HEK293 (cell line): ENCODE data around the gene NPHP4.

Experiments
- CTCF ChIA-PET: fragments of 350-600 bp; formaldehyde crosslinking; extraction: SDS; loops from one replicate; lab custom pipeline; 2021; ENCODE audit warnings: antibody characterized with exemption; lab: Yijun Ruan, JAX
- POLR2A ChIA-PET: fragments of 300-600 bp; formaldehyde crosslinking; extraction: SDS; loops from one replicate; lab custom pipeline; 2020; ENCODE audit warnings: antibody characterized with exemption, inconsistent platforms; lab: Yijun Ruan, JAX
- H3K27ac ChIP-seq: fragments of 200-500 bp; sonication (Bioruptor generic); 2 replicates; pipeline ENCODE4 v1.5.1; 2014; ENCODE audit warnings: low read depth, low read length, control low read depth, inconsistent platforms; ENCODE audit errors: extremely low read depth
- H3K36me3 ChIP-seq, 2 experiments: fragments of 200-500 bp in 1 of 2; sonication (Bioruptor generic) in 1 of 2; 1 replicate in 1 of 2; 2 replicates in 1 of 2; pipeline ENCODE4 v1.5.1; 2014 to 2017; ENCODE audit warnings: inconsistent platforms in 2 of 2, low read length in 2 of 2; ENCODE audit not compliant: control insufficient read depth in 2 of 2, insufficient read depth in 1 of 2
- H3K4me1 ChIP-seq: fragments of 200-500 bp; sonication (Bioruptor generic); 2 replicates; pipeline ENCODE4 v1.5.1; 2014; ENCODE audit warnings: mild to moderate bottlenecking, low read length, inconsistent platforms; ENCODE audit not compliant: control insufficient read depth, insufficient read depth
- H3K4me3 ChIP-seq: 2 replicates; pipeline ENCODE4 v1.5.1; 2011; ENCODE audit warnings: low read depth, mild to moderate bottlenecking, control low read depth, low read length, moderate library complexity
- H3K9me3 ChIP-seq: fragments of 200-500 bp; sonication (Bioruptor generic); 2 replicates; pipeline ENCODE4 v1.5.1; 2014; ENCODE audit warnings: low read depth, low read length, inconsistent platforms; ENCODE audit not compliant: control insufficient read depth, insufficient read depth
- GFI1B ChIP-seq: fragments of 450-650 bp; formaldehyde crosslinking; IDR thresholded peaks from 2 replicates; pipeline ENCODE4 v1.5.1; 2016; ENCODE audit warnings: missing biosample characterization, missing genetic modification characterization
- GLI4 ChIP-seq: fragments of 450-650 bp; formaldehyde crosslinking; IDR thresholded peaks from 2 replicates; pipeline ENCODE4 v1.5.1; 2016; ENCODE audit warnings: missing biosample characterization, missing genetic modification characterization
- GLIS1 ChIP-seq: fragments of 450-650 bp; formaldehyde crosslinking; IDR thresholded peaks from 2 replicates; pipeline ENCODE4 v1.5.1; 2016; ENCODE audit warnings: missing biosample characterization, missing genetic modification characterization
- GLIS2 ChIP-seq: fragments of 450-650 bp; formaldehyde crosslinking; IDR thresholded peaks from 2 replicates; pipeline ENCODE4 v1.5.1; 2016; ENCODE audit warnings: missing biosample characterization, missing genetic modification characterization
- KLF1 ChIP-seq: fragments of 450-650 bp; formaldehyde crosslinking; IDR thresholded peaks from 2 replicates; pipeline ENCODE4 v1.5.1; 2016; ENCODE audit warnings: missing biosample characterization, missing genetic modification characterization
- MZF1 ChIP-seq: fragments of 450-650 bp; formaldehyde crosslinking; IDR thresholded peaks from 2 replicates; pipeline ENCODE4 v1.5.1; 2017; ENCODE audit warnings: missing biosample characterization, missing genetic modification characterization, borderline replicate concordance
- OVOL3 ChIP-seq: fragments of 450-650 bp; formaldehyde crosslinking; IDR thresholded peaks from 2 replicates; pipeline ENCODE4 v1.5.1; 2016; ENCODE audit warnings: missing biosample characterization, missing genetic modification characterization
- PRDM10 ChIP-seq: fragments of 450-650 bp; formaldehyde crosslinking; IDR thresholded peaks from 2 replicates; pipeline ENCODE4 v1.5.1; 2016; ENCODE audit warnings: missing biosample characterization, missing genetic modification characterization
- SP7 ChIP-seq: fragments of 450-650 bp; formaldehyde crosslinking; IDR thresholded peaks from 2 replicates; pipeline ENCODE4 v1.5.1; 2016; ENCODE audit warnings: missing biosample characterization, missing genetic modification characterization
- TRIM28 ChIP-seq: IDR thresholded peaks from 2 replicates; pipeline ENCODE4 v1.6.1; 2011; ENCODE audit warnings: low read length, control low read depth, borderline replicate concordance
- ZBTB20 ChIP-seq: fragments of 450-650 bp; formaldehyde crosslinking; IDR thresholded peaks from 2 replicates; pipeline ENCODE4 v1.5.1; 2016; ENCODE audit warnings: missing biosample characterization, missing genetic modification characterization
- ZBTB8A ChIP-seq: fragments of 450-650 bp; formaldehyde crosslinking; IDR thresholded peaks from 2 replicates; pipeline ENCODE4 v1.5.1; 2016; ENCODE audit warnings: missing biosample characterization, missing genetic modification characterization
- ZFP3 ChIP-seq: fragments of 450-650 bp; formaldehyde crosslinking; IDR thresholded peaks from 2 replicates; pipeline ENCODE4 v1.5.1; 2016; ENCODE audit warnings: low read depth, missing biosample characterization, missing genetic modification characterization
- ZFP37 ChIP-seq: fragments of 450-650 bp; formaldehyde crosslinking; IDR thresholded peaks from 2 replicates; pipeline ENCODE4 v1.5.1; 2016; ENCODE audit warnings: missing biosample characterization, missing genetic modification characterization
- ZFP41 ChIP-seq: fragments of 450-650 bp; formaldehyde crosslinking; IDR thresholded peaks from 2 replicates; pipeline ENCODE4 v1.5.1; 2016; ENCODE audit warnings: missing biosample characterization, missing genetic modification characterization, borderline replicate concordance
- ZIC2 ChIP-seq: fragments of 450-650 bp; formaldehyde crosslinking; IDR thresholded peaks from 2 replicates; pipeline ENCODE4 v1.5.1; 2016; ENCODE audit warnings: missing biosample characterization, missing genetic modification characterization
- ZNF112 ChIP-seq: fragments of 450-650 bp; formaldehyde crosslinking; IDR thresholded peaks from 2 replicates; pipeline ENCODE4 v1.5.0; 2017; ENCODE audit warnings: missing biosample characterization, missing genetic modification characterization
- ZNF184 ChIP-seq: fragments of 450-650 bp; IDR thresholded peaks from 2 replicates; pipeline ENCODE4 v1.5.1; 2018; ENCODE audit warnings: missing biosample characterization, mild to moderate bottlenecking, missing genetic modification characterization
- ZNF211 ChIP-seq: fragments of 450-650 bp; formaldehyde crosslinking; IDR thresholded peaks from 2 replicates; pipeline ENCODE4 v1.5.1; 2016; ENCODE audit warnings: low read depth, missing biosample characterization, missing genetic modification characterization
- ZNF248 ChIP-seq: fragments of 450-650 bp; formaldehyde crosslinking; IDR thresholded peaks from 2 replicates; pipeline ENCODE4 v1.5.1; 2017; ENCODE audit warnings: missing biosample characterization, missing genetic modification characterization
- ZNF398 ChIP-seq: fragments of 450-650 bp; formaldehyde crosslinking; IDR thresholded peaks from 2 replicates; pipeline ENCODE4 v1.5.1; 2017; ENCODE audit warnings: missing biosample characterization, missing genetic modification characterization
- ZNF473 ChIP-seq: fragments of 450-650 bp; formaldehyde crosslinking; IDR thresholded peaks from 2 replicates; pipeline ENCODE4 v1.5.1; 2017; ENCODE audit warnings: missing biosample characterization, missing genetic modification characterization
- ZNF530 ChIP-seq: fragments of 450-650 bp; formaldehyde crosslinking; IDR thresholded peaks from 2 replicates; pipeline ENCODE4 v1.5.1; 2016; ENCODE audit warnings: low read depth, missing biosample characterization, missing genetic modification characterization
- ZNF600 ChIP-seq: fragments of 450-650 bp; formaldehyde crosslinking; IDR thresholded peaks from 2 replicates; pipeline ENCODE4 v1.5.1; 2016; ENCODE audit warnings: missing biosample characterization, missing genetic modification characterization
- ZNF610 ChIP-seq: fragments of 450-650 bp; formaldehyde crosslinking; IDR thresholded peaks from 2 replicates; pipeline ENCODE4 v1.5.1; 2016; ENCODE audit warnings: missing biosample characterization, missing genetic modification characterization, borderline replicate concordance
- ZNF623 ChIP-seq: fragments of 450-650 bp; formaldehyde crosslinking; IDR thresholded peaks from 2 replicates; pipeline ENCODE4 v1.5.1; 2016; ENCODE audit warnings: missing biosample characterization, missing genetic modification characterization
- ZNF629 ChIP-seq: fragments of 450-650 bp; formaldehyde crosslinking; IDR thresholded peaks from 2 replicates; pipeline ENCODE4 v1.5.1; 2017; ENCODE audit warnings: missing biosample characterization, missing genetic modification characterization
- ZNF654 ChIP-seq: fragments of 450-650 bp; formaldehyde crosslinking; IDR thresholded peaks from 2 replicates; pipeline ENCODE4 v1.5.1; 2016; ENCODE audit warnings: low read depth, missing biosample characterization, missing genetic modification characterization
- ZNF768 ChIP-seq: fragments of 450-650 bp; formaldehyde crosslinking; IDR thresholded peaks from 2 replicates; pipeline ENCODE4 v1.5.1; 2018; ENCODE audit warnings: missing biosample characterization, mild to moderate bottlenecking, missing genetic modification characterization
- ZNF792 ChIP-seq: fragments of 450-650 bp; formaldehyde crosslinking; IDR thresholded peaks from 2 replicates; pipeline ENCODE4 v1.5.1; 2016; ENCODE audit warnings: missing biosample characterization, missing genetic modification characterization
- TF ChIP-seq, protein P1 (sequence below): fragments of 450-650 bp; formaldehyde crosslinking; IDR thresholded peaks from 2 replicates; pipeline ENCODE4 v1.5.1; 2016; ENCODE audit warnings: missing biosample characterization, missing genetic modification characterization
- TF ChIP-seq, protein P2 (sequence below): IDR thresholded peaks from 2 replicates; pipeline ENCODE4 v1.6.1; 2011; ENCODE audit warnings: mild to moderate bottlenecking, low read depth, low read length, borderline replicate concordance

The NPHP4 gene

GRCh38 chr1:6038603-6039002 is 46.4 kb upstream of the NPHP4 start:
- H3K4me1 ChIP-seq = peaks cover 2% of the 10 kb centered on the region
- no peaks in the 10 kb centered on the region for H3K9me3 ChIP-seq
- ChIA-PET POLR2A (no interaction called here), CTCF (no interaction called here)
- no peak overlapping the region for H3K4me3 ChIP-seq
- TF ChIP-seq GLI4 (tag by site-specific recombination) (no peak), ZNF473 (tag by site-specific recombination) (no peak), ZNF112 (tag by site-specific recombination) (no peak), ZNF654 (tag by site-specific recombination) (no peak), ZFP3 (no peak), ZNF530 (tag by site-specific recombination) (no peak), OVOL3 (no peak), ZNF610 (no peak), ZNF248 (no peak), MZF1 (no peak), ZFP37 (tag by site-specific recombination) (no peak), ZNF792 (no peak), ZNF184 (tag by site-specific recombination) (no peak), ZNF768 (tag by site-specific recombination) (no peak), PRDM10 (tag by site-specific recombination) (no peak), ZIC2 (tag by site-specific recombination) (no peak), ZFP41 (tag by site-specific recombination) (no peak), KLF1 (no peak)
- TF ChIP-seq, protein P1, sequence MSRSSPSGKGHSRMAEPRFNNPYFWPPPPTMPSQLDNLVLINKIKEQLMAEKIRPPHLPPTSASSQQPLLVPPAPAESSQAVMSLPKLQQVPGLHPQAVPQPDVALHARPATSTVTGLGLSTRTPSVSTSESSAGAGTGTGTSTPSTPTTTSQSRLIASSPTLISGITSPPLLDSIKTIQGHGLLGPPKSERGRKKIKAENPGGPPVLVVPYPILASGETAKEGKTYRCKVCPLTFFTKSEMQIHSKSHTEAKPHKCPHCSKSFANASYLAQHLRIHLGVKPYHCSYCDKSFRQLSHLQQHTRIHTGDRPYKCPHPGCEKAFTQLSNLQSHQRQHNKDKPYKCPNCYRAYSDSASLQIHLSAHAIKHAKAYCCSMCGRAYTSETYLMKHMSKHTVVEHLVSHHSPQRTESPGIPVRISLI (tag by site-specific recombination) = no peak
- TF ChIP-seq, protein P2, sequence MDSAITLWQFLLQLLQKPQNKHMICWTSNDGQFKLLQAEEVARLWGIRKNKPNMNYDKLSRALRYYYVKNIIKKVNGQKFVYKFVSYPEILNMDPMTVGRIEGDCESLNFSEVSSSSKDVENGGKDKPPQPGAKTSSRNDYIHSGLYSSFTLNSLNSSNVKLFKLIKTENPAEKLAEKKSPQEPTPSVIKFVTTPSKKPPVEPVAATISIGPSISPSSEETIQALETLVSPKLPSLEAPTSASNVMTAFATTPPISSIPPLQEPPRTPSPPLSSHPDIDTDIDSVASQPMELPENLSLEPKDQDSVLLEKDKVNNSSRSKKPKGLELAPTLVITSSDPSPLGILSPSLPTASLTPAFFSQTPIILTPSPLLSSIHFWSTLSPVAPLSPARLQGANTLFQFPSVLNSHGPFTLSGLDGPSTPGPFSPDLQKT = no peak
- no peak overlapping the region for H3K27ac ChIP-seq
- no peaks in the 10 kb centered on the region for H3K36me3 ChIP-seq

DNA sequence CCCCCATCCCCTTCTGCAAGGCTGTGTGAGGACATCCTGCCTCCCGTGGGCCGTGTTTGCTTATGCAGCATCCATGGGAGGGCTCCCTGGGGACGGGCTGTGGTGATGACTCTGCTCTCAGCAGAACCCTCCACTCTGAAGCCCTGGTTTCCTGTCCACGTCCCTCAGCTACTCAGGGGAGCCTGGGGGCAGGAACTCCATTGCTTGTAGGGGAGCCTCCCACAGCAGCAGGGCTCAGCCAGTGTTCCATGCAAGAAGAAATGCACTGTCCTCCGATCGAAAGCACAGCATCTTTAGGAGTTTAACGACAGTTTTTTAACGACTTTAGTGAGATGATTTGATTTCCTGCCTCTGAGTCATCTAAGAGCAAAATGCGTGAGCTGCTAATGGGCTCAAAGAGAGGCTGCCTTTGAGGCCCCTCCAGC is 45.1 kb upstream of the NPHP4 start:
- ChIA-PET POLR2A (no interaction called here), CTCF (interaction anchor here (0.8 to 1.8 kb wide), 2 partner anchors 16 to 17 kb away, joined by 3 to 4 read pairs; no protein-coding TSS in a partner anchor)
- Histone ChIP-seq H3K9me3 (no peaks in the 10 kb centered on the region), H3K4me3 (no peak overlapping the region), H3K27ac (no peak overlapping the region), H3K4me1 (peaks cover 2% of the 10 kb centered on the region), H3K36me3 (no peaks in the 10 kb centered on the region)
- TF ChIP-seq ZBTB8A (tag by site-specific recombination) (no peak), GFI1B (tag by site-specific recombination) (peak; percentile 84), ZNF398 (tag by site-specific recombination) (peak; percentile 20; the same call in 1 of the 2 replicates), ZNF623 (tag by site-specific recombination) (no peak), ZNF600 (tag by site-specific recombination) (0 out of 2 replicates have a peak, but pooled peaks have one; percentile 55), TRIM28 (0 out of 2 replicates have a peak, but pooled peaks have one; percentile 19), GLIS1 (peak; percentile 95), SP7 (0 out of 2 replicates have a peak, but pooled peaks have one; percentile 15), ZNF211 (tag by site-specific recombination) (no peak), ZNF629 (tag by site-specific recombination) (peak; percentile 32; the same call in 1 of the 2 replicates), ZNF654 (tag by site-specific recombination) (no peak), ZBTB20 (tag by site-specific recombination) (peak; percentile 21; the same call in 1 of the 2 replicates), GLIS2 (peak; percentile 57)
